OCI-LY1 (cell line): ENCODE measurements around the gene NLRP6.

Experiments
- H2AFZ ChIP-seq: fragments of 200-600 bp; sonication (generic), shearing (Covaris generic); 2 replicates; pipeline ENCODE4 v1.6.0; 2014; ENCODE audit warnings: antibody characterized with exemption, mild to moderate bottlenecking, low read length
- H3F3A ChIP-seq: fragments of 200-600 bp; sonication (generic), shearing (Covaris generic); 2 replicates; pipeline ENCODE4 v1.6.0; 2014; ENCODE audit warnings: mild to moderate bottlenecking, antibody characterized with exemption, low read length, moderate library complexity; ENCODE audit not compliant: insufficient read depth
- H3K27ac ChIP-seq: fragments of 200-600 bp; sonication (generic); 2 replicates; pipeline ENCODE4 v1.5.1; 2014; ENCODE audit warnings: low read length, mixed run types, mild to moderate bottlenecking, low read depth; ENCODE audit not compliant: poor library complexity, severe bottlenecking
- H3K27me3 ChIP-seq: fragments of 200-600 bp; sonication (generic); 2 replicates; pipeline ENCODE4 v1.6.0; 2014; ENCODE audit warnings: antibody characterized with exemption, mild to moderate bottlenecking, low read length, moderate library complexity; ENCODE audit not compliant: insufficient read depth
- H3K36me3 ChIP-seq: fragments of 200-600 bp; sonication (generic); 2 replicates; pipeline ENCODE4 v1.6.1; 2014; ENCODE audit warnings: mild to moderate bottlenecking, antibody characterized with exemption, low read length, moderate library complexity, mixed read lengths; ENCODE audit not compliant: insufficient read depth
- H3K4me1 ChIP-seq: fragments of 200-600 bp; sonication (generic); 2 replicates; pipeline ENCODE4 v1.5.1; 2014; ENCODE audit warnings: mild to moderate bottlenecking, low read length, moderate library complexity; ENCODE audit not compliant: insufficient read depth, severe bottlenecking
- H3K4me2 ChIP-seq: fragments of 200-600 bp; sonication (generic), shearing (Covaris generic); 2 replicates; pipeline ENCODE4 v1.6.1; 2014; ENCODE audit warnings: low read length
- H3K4me3 ChIP-seq: fragments of 200-600 bp; sonication (generic); 2 replicates; pipeline ENCODE4 v1.5.1; 2014; ENCODE audit warnings: low read length, low read depth, mild to moderate bottlenecking, mixed read lengths; ENCODE audit not compliant: poor library complexity, severe bottlenecking
- H3K79me2 ChIP-seq: fragments of 200-600 bp; shearing (Covaris generic); 2 replicates; pipeline ENCODE4 v1.6.1; 2016; ENCODE audit warnings: mixed run types, low read length, mixed read lengths; ENCODE audit not compliant: insufficient read depth
- H3K9ac ChIP-seq: fragments of 200-600 bp; sonication (generic), shearing (Covaris generic); 2 replicates; pipeline ENCODE4 v1.6.1; 2014; ENCODE audit warnings: mild to moderate bottlenecking, low read length, mixed read lengths
- H3K9me2 ChIP-seq: fragments of 200-600 bp; sonication (generic), shearing (Covaris generic); 2 replicates; pipeline ENCODE4 v1.6.1; 2014; ENCODE audit warnings: low read depth, mild to moderate bottlenecking, low read length, mixed read lengths
- H3K9me3 ChIP-seq: fragments of 200-600 bp; shearing (Covaris generic); 2 replicates; pipeline ENCODE4 v1.6.1; 2014; ENCODE audit warnings: low read length, mixed read lengths
- H4K20me1 ChIP-seq: fragments of 200-600 bp; sonication (generic), shearing (Covaris generic); 2 replicates; pipeline ENCODE4 v1.6.0; 2016; ENCODE audit warnings: mild to moderate bottlenecking, low read length; ENCODE audit not compliant: insufficient read depth
- CTCF ChIP-seq: fragments of 200-600 bp; sonication (generic), shearing (Covaris generic); IDR thresholded peaks from 2 replicates; pipeline ENCODE4 v1.5.1; 2017; ENCODE audit warnings: mild to moderate bottlenecking, antibody characterized with exemption, low read length, moderate library complexity, mixed read lengths
- EZH2 ChIP-seq: fragments of 200-600 bp; sonication (generic), shearing (Covaris generic); IDR thresholded peaks from 2 replicates; pipeline ENCODE4 v1.8.0; 2017; ENCODE audit warnings: borderline replicate concordance, mixed run types, mild to moderate bottlenecking, antibody characterized with exemption, low read length, moderate library complexity, mixed read lengths

NLRP6 gene

GRCh38 chr11:241634-242033, 36.6 kb upstream of the NLRP6 start:
- TF ChIP-seq CTCF, result no peak
- no peak for TF ChIP-seq EZH2
- Histone ChIP-seq H3K9ac (no peak overlapping the region), H3K36me3 (peaks cover 80% of the 10 kb centered on the region), H3K9me2 (no peaks in the 10 kb centered on the region), H3K9me3 (no peaks in the 10 kb centered on the region), H3K27me3 (no peaks in the 10 kb centered on the region), H3K27ac (no peak overlapping the region), H3K79me2 (peaks cover 32% of the 10 kb centered on the region), H3K4me3 (no peak overlapping the region), H3F3A (no peaks in the 10 kb centered on the region), H3K4me1 (peaks cover 15% of the 10 kb centered on the region), H2AFZ (no peak overlapping the region), H4K20me1 (no peaks in the 10 kb centered on the region), H3K4me2 (no peak overlapping the region)

GRCh38 chr11:244376-244775, 33.8 kb upstream of the NLRP6 start:
- Histone ChIP-seq H3K9ac (no peak overlapping the region), H3K4me2 (no peak overlapping the region), H4K20me1 (no peaks in the 10 kb centered on the region), H3K9me2 (no peaks in the 10 kb centered on the region), H3K4me3 (no peak overlapping the region), H3K27ac (no peak overlapping the region), H3K4me1 (no peaks in the 10 kb centered on the region), H2AFZ (no peak overlapping the region), H3F3A (no peaks in the 10 kb centered on the region), H3K27me3 (no peaks in the 10 kb centered on the region), H3K9me3 (no peaks in the 10 kb centered on the region), H3K79me2 (peaks cover 7% of the 10 kb centered on the region), H3K36me3 (peaks cover 94% of the 10 kb centered on the region)
- TF ChIP-seq CTCF, result no peak
- no peak for TF ChIP-seq EZH2

- Histone ChIP-seq H3K9me3 (no peaks in the 10 kb centered on the region), H3K36me3 (peaks cover 93% of the 10 kb centered on the region), H3F3A (no peaks in the 10 kb centered on the region), H3K79me2 (no peaks in the 10 kb centered on the region), H3K4me2 (no peak overlapping the region), H3K27me3 (no peaks in the 10 kb centered on the region), H3K9me2 (no peaks in the 10 kb centered on the region), H4K20me1 (no peaks in the 10 kb centered on the region), H2AFZ (no peak overlapping the region), H3K9ac (no peak overlapping the region), H3K4me1 (no peaks in the 10 kb centered on the region), H3K27ac (no peak overlapping the region), H3K4me3 (no peak overlapping the region)
- no peak for TF ChIP-seq CTCF
- no peak for TF ChIP-seq EZH2
Measured at GRCh38 chr11:249062-249461, 29.1 kb upstream of the NLRP6 start.
